Measurements from ENCODE around the gene KCNC2.

DNA sequence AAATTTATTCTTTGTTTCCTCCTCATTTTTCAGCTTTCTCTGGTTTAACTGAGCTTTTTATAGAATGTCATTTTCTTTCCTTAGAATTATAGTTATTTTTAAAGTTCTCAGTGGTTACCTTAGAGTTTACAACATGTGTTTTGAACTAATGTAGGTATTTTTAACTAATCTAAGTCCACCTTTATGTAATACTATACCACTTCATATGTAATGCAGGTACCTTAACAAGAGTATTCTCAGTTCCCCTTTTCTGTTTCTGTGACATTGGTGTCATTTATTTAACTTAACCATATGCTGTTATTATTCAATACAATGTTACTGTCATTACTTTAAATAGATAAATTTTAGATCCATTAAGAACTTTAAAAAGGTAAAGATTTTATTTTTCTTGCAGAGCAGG, 30.3 kb upstream of the KCNC2 start:
- TF ChIP-seq, protein P1, sequence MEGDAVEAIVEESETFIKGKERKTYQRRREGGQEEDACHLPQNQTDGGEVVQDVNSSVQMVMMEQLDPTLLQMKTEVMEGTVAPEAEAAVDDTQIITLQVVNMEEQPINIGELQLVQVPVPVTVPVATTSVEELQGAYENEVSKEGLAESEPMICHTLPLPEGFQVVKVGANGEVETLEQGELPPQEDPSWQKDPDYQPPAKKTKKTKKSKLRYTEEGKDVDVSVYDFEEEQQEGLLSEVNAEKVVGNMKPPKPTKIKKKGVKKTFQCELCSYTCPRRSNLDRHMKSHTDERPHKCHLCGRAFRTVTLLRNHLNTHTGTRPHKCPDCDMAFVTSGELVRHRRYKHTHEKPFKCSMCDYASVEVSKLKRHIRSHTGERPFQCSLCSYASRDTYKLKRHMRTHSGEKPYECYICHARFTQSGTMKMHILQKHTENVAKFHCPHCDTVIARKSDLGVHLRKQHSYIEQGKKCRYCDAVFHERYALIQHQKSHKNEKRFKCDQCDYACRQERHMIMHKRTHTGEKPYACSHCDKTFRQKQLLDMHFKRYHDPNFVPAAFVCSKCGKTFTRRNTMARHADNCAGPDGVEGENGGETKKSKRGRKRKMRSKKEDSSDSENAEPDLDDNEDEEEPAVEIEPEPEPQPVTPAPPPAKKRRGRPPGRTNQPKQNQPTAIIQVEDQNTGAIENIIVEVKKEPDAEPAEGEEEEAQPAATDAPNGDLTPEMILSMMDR (conservative IDR thresholded peaks at IDR 0.05) = no peak
- TF ChIP-seq ZFX (IDR thresholded peaks at IDR 0.05) = no peak
